Measurements from ENCODE around the gene ATP5PD.

GRCh38 chr17:74992223-74992622 lies 54.5 kb downstream of the ATP5PD start:
- no peak for TF ChIP-seq EP300 (IDR thresholded peaks at IDR 0.05)
- TF ChIP-seq CTCF (IDR thresholded peaks at IDR 0.05): no peak
